ENCODE measurements around the gene ZNF366.

Gene ZNF366

DNA sequence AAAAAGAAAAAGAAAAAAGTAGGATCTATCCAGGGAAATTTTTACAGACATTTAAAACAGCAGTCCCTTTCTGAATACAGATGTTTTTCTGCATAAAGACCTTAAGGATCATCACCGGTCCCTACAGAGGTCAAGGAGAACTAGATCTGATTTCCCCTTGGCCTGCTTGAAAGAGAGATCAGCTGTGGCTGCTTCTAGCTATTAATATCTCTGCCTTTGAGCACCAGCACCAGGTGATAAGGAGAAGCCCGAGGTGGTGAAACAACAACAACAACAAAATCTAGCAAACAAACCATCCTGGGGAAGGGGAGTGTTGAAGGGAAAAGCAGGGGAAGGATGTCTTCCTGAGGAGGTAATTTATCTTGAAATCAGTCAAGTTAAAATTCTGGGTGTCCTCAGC lies 42.1 kb downstream of the ZNF366 start:
- DNase-seq (ENCODE audit: low read depth) = no peak

DNA sequence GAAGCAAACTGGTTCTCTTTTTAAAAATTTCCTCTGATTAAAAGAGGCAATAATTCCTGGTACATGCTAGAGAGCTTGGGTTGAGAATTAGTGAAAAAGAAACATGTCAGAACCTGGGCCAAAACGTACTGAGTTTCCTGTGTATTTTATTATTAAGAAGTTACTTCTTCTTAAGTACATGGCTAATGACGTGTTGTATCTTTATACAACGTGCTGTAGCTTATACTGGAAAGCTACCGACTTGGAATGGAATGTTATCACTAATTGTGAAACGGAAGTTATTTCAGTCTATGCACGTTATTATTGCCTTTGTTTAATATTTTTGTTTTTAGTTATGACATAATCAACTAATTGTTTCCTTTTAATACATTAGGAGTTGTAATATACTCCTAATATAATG lies 43.1 kb downstream of the ZNF366 start:
- no peak for DNase-seq (ENCODE audit: low read depth)

DNA sequence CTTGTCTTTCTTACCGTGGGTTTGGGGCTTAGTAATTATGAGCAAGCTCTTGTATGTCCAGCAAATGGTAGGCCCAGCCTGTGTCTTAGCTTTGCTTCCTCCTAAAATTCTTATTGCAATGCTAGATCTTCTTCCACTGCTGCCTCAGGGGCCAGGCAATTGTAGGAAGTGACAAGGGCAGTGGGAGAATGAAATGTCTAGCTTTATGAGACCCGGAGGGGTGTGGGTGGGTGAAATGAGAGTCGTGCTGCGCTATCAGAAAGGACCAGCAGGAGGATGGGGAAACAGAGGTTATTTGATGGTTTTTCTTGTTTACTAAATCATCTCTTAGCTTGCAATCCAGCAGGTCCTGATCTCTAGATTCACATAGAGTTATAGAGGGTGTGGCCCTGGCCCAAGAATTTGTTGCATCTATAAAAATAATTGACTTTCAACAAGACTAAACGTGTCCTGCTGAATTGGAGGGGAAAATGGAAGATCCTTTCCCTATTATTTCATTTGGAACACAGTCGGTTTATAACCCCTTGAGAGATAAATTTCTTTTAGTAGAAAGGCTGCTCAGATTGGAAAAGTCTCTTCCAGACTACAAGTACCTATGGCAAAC lies 43.7 kb downstream of the ZNF366 start:
- DNase-seq (ENCODE audit: low read depth) = no peak

DNA sequence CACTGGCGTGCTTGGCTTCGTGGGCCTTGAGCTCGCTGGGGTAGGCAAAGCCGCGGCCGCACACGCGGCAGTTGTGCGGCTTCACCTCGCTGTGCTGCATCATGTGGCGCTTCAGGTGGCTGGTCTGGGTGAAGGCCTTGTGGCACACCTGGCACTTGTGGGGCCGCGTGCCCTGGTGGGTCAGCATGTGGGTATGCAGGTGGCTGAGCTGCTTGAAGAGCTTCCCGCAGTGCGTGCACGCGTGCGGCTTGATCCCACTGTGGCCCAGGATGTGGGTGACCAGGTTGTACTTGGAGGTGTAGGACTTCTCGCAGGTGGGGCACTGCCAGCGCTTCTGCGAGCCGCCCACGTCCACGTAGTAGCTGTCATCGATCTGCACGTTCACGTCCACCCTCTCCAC lies 46.8 kb downstream of the ZNF366 start:
- DNase-seq (ENCODE audit: low read depth) = no peak

DNA sequence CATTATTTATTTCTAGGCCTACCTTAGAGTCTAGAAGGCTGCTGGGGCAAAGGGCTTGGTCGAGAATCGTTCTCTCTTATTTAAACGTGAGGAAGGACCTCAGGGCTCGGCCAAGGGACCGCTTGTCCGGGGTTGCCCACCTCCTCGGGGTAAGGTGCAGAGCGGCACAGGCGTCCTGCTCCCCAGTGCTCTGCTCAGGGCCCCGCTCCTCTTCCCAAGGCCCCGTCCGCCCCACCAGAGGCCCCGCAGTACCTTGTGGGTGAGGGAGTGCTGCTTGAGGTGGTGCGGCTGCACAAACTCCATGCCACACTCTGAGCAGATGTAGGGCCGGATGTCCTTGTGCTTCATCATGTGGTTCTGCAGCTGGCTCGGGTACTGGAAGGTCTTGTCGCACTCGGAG lies 47.3 kb downstream of the ZNF366 start:
- no peak for DNase-seq (ENCODE audit: low read depth)

DNA sequence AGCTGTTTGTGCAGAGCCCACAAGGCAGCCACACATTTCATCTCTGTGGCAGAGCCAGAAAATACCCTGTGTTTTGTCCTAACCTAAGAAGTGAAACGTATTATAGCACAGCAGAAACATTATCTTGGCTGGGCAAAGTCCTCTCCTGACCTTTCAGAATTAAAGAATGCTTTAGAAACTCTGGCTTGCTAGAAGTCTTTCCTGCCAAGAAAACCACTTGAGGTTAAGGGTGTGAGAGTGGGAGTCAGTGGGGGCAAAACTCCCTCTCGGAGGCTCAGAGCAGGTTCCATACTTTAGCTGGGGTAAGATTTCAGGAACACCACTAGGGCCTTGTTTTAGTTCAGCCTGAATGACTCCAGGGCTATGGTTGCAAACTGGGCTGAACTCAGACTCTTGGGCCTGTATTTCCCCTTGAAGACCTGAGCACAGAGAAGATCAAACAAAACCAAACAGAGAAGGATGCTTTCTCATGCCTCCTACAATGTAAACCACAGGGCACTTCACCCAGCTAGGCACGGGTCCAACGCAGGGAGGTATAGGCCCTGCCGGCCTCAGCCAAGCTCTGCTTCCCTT lies 48.0 kb downstream of the ZNF366 start:
- DNase-seq (ENCODE audit: low read depth) = no peak

DNA sequence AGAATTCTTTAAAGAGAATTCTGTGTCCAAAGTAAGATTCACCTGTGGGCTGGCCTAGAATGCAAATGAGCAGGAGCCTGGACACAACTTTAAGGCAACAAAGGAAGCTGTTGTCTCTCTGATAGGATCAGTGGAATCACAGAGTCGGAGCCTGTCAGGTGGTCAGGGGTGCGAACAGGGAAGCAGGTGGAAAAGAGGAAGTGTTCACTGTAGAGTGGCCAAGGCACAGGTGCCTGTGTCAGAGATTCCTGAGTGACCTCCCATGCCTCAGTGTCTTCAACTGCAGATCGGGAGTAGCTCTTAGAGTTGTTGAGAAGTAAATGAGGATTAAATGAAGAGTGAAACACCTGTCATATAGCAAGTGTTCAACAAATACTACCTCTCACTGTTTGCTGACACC lies 48.8 kb downstream of the ZNF366 start:
- no peak for DNase-seq (ENCODE audit: low read depth)

DNA sequence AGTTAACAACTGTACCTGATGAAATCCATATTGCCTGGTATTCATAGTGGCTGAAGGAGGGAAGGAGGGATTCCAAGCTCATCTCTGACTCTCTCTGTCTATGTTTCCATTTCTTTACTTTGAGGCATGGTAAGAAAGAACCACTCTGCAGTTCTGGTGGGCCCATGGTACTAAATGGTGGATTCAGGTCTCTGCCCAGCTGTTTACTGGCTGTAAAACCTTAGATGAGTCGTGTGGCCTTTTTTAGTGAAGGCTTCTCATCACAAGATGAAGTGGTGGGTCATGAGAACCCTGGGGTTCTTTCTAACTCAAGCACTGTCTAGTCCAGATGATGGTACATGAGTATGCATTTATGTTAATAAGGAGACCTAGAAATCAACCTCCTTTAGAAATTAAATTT lies 49.7 kb downstream of the ZNF366 start:
- no peak for DNase-seq (ENCODE audit: low read depth)

DNA sequence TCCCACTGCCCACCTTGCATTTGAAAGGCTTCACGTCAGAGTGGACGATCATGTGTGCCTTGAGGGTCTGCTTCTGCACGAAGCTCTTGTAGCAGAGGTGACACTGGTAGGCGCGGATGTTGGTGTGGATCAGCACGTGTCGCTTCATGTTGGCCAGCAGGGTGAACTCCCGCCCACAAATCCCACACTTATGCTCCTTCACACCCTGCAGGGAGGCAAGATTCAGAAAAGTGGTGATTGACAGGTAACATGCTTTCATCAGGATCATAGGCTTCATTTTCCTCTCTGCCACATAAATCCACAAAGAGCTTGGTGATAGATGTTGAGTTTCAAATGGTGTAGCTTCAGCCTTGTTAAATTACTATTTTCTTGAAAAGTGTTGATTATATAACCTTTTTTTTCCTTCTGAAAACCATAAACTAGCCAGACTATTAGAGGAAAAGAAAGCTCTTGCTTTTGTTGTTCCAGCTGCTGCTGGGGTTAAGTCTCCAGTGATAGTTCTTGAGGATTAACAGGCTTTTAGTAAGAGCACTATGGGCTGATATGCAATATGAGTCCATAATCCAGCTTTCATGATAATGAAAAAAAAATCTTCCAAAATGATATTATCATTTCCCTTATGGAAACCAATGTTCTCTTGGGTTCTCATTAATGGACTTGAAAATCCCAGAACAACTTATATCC lies 50.7 kb downstream of the ZNF366 start:
- DNase-seq (ENCODE audit: low read depth) = no peak

DNA sequence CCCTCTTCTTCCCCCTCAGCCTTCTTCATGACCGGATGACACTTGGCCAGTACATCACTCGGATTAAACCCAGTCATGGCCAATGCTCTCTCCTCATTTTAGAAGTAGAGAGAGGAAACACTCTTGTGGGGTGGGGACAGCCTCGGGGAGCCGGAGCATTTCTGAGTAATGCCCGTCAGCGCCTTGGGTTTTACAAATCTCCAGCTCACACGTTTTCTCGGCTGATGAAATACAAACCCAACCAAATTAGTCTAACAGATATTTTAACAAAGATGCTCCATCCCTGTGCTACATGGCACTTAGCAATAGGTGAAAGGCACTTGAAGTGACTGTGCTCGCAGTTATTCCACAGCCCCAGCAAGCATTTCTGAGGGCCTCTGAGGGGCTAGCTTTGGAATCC lies 51.7 kb downstream of the ZNF366 start:
- DNase-seq (ENCODE audit: low read depth) = no peak

DNA sequence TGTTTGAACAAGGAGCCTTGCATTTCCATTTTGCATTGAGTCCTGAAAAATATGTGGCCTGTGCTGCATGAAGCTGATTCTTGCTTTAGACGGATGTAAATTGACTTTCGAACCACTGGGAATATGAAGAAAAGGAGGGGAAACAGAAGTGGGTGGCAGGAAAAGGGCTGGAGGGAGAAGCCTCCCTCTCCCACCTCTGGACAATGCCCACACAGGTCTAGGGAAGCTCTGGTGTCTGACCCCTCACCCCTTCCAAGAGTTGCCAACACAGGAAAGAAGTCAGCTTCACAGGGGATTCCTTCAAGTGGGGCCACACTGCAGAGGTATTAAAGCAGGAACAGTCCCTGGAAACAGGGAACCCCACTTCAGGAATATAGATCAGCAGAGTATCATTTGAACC lies 52.2 kb downstream of the ZNF366 start:
- DNase-seq (ENCODE audit: low read depth) = no peak

DNA sequence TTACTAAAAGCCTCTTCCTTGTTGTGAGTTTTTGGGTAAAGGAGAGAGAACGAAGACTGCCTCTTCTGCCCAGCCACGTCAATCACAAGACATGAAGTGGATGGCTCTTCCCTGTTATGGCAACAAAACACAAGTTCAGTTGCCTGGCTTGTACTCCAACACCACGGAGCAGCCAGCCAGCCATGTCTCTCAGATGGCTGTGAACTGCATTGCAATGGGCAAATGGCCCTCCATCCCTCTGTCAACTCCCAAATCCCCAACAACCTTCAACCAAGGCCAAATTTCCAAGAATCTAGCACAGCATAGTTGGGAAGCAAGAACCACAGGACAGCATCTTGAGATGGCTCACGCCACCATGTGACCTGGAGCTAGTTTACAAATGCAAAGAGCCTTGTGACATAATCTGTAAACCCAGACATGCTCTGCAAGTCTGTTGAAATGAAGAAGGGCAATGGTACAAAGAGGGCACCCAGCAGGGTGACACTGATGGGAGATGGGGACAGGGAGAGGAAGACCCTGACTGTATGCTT lies 53.9 kb downstream of the ZNF366 start:
- DNase-seq (ENCODE audit: low read depth) = no peak

DNA sequence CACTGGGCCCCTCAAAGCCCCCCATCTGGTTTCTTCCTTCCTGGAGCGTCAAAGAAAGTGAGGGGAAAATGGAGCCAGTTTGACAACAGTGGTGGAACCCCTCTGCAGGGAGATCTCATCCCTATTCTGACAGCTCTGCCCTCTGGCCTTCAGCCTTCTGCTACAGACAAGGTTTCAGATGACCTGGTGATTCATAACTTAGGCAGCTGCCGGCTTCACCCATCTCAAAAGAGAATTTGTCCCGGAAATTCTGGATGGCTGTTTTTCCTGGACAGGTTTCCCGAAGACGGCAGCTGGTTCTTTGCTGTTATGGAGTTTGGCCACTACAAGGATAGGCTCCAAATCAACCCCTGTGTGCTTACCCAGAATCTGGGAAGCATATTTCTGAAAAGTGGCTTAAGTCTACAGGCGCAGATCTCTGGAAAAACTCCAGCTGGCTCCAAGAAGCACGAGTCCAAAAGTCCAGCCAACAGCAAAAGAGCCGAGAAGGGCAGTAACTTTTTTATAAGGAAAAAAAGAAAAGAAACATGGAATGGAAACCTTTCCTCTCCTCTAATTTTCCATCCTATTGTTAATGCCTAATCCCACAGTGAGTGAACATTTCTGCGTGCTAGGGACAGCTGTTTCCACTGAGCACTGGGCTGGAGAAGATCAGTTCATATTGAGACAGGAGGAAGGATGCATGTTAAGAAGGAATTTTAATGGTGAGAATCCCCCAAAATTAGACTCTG lies 54.5 kb downstream of the ZNF366 start:
- no peak for DNase-seq (ENCODE audit: low read depth)

DNA sequence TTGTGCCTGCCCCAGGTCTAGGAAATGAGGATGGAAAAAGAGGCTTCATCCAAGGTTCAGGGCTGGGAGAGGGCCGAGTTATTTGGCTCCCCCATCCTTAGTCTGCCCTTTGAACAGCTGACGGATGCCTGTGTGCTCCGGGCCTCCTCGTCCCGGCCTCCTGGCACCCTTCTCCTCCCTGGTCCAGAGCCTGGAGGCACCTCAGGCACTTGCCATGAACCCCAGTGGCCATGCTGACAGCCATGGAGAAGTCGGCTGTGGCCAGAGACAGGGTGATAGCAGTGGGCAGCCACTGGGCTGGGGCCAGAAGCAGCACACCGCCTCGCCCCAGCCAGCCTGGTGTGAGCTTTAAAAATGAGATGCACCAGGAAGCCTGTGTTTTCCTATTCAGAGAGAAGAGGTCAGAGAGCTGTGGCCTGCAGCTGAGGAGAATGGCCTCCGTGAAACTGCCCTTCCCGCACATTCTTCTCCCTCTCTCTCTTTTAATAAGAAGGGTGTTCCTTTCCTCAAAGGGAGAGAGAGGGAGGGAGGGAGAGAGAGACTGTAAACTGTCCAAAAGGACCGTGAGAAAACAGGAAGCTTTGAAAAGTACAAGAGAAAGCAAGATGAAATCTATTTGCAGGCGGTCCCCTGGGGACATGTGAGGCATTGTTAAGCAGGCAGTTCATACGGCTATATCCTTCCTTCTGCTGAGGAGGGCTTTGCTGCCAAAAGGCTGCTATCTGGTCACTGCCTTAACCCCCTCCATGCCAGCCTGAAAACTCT lies 55.3 kb downstream of the ZNF366 start:
- no peak for DNase-seq (ENCODE audit: low read depth)

DNA sequence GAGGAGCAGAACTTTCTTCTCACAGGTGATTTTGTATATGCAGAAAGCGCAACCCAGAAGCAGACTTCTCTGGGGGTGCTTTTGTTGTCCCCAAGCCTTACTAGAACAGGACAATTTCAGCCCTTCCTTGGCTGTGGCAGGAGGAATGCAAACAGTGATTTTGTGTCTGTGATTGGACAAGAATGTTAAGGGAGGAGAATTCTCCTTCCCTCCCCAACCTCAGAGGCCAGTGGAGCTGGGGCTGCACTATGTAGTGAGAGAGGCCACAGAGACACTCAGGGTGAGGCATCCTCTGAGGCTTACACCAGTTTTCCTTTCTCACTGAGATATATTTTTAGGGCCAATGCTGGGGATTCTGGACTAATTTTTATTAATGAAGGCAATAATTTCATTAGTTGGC lies 58.8 kb downstream of the ZNF366 start:
- no peak for DNase-seq (ENCODE audit: low read depth)

DNA sequence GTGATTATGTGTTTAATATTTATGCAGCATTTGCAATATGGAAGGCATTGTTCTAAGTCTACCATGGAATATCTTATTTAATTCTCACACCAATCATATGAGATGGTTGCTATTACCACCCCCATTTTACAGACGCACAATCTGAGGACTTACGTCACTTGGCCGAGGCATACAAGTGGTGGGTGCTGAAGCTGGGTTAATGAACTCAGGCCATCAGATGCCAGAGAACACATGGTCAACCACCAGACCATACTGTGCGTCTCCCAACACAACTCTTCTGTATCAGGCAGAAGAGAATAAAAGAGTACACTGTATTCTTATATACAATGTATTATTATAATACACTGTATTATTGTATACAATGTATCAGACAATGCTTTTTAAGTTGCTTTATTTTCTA lies 59.5 kb downstream of the ZNF366 start:
- DNase-seq (ENCODE audit: low read depth) = no peak

DNA sequence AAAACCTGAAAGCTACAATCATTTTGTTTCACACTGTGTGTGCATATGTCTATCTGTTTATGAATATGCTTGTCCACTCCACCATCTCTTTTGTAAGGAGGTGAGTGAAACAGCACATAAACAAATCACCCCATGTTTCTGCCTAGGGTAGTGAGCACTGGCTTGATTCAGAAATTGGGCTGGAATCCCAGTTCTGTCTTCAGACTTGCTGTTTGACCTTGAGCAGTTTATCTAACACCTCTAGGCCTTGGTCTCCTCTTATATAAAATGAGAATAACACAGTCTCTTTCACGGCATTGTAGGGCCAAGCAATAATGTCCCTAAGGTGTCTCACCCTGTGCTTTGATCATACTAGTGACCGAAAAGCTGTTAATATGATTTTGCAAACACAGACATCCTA lies 61.2 kb downstream of the ZNF366 start:
- DNase-seq (ENCODE audit: low read depth) = no peak

DNA sequence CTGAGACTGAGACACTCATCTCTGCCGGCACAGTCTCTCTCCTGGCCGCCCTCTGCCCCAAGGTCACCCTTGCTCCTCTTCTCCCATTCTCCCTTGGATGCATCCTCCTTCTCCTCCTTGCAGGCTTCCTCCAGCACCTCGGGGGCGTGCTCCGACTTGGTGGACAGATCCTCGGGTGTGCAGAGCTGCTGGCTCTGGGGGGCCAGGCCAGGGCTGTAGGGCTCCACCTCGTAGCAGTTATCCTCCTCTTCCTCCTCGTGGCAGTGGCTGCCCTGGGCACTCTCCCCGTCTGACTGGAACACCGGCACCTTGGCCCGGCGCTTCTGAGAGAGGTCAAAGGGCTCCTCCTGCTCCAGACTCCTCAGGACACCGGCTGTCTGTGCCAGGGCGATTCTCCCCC lies 63.3 kb downstream of the ZNF366 start:
- DNase-seq (ENCODE audit: low read depth) = no peak

DNA sequence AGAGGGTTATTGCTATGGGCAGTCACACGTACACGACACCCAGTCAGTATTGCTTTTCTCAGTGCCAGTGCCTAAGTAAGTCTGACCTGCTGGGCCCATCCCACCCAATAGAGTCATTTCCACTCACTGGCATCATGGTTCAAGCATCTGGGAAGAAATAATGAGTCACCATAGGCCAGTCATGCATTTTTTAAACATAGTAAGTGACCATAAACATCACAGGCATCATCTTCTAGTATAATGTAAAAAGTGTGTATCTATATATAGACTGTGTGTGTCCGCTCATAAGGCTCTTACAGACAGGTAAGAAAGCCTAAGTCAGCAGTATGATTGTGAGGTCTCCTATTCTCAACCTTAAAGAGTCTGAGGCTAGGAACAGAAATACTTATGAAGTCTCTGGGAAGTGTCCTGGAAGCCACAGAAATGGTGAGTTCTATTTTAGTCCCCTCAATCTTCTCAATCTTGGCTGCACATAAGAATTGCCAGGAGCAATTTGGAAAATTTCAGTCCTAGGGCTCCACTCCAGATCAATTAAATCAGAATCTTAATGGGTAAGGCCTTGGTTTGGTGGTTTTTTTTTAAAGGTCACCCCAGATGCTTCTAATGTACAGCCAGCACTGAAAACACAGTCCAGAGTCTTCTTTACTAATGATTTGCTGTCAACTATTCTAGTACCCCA lies 65.2 kb downstream of the ZNF366 start:
- DNase-seq (ENCODE audit: low read depth) = no peak

DNA sequence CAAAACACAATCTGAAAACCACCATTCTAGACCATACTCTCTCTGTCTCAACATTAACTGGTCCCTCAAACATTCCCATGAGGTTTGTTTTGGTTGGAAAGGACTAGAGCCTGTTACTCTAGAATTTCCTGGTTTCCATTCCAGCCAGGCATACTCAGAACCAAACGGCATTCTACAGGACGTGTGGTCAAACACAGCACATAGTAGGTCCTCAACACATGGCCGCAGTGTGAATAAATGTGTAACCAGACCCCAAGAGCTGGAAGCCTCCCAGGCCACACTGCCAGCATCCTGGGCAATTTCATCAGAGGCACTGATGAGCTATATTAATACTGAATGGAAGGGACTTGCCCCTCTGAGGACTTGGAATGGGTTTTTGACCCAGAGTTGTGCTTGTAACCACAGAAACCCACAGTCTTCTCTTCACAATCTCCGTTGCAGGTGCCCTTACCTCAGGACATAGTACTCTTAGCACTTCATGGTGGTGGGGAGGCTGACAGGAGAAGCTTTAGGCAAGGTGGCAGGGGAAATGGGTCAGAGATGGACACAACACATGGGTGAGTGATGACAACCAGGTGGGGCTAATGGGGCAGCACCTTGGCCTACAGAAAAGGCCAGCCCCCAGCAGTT lies 66.0 kb downstream of the ZNF366 start:
- no peak for DNase-seq (ENCODE audit: low read depth)

DNA sequence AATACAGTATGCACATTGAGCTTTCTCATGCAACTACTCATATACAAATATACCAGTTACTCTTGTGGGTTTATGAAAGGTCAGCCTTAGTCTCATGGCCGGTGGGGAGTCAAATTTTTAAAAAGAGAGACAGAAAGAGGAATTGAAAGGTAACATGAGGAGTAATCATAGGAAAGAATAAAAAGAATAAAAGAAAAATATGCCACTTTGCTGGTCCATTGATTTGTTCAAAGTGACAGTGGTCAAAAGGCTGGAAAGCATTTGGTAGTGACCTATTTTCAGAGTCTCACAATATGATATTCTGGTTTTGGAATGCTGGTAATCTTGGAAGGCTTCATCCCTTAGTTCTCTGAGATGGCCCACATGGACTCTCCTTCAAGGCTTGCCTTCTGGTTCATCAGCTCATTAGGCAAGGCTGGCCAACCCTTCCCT lies 67.0 kb downstream of the ZNF366 start:
- DNase-seq (ENCODE audit: low read depth) = no peak

All from activated gamma-delta T cell treated with anti-CD3 and anti-CD28 coated beads, Interleukin-2, amount 50 U/mL, for 16 hours (primary cell).